Right lung (tissue), 5 donors: Measurements from ENCODE around the gene SH3PXD2B. TPM values are rescaled to one million over a fixed set of nuclear protein-coding genes. Genes with fewer than 3 reads are reported as not detected.

Experiments used
- DNase-seq, 2 donors: peaks; one replicate each; pipeline ENCODE4 v3.0.0-alpha.2; 2013
- polyA plus RNA-seq, 5 donors: library from polyadenylated mRNA; unstranded; fragments of 120-200 nt; gene quantifications; one replicate each; pipeline versions ENCODE4 v1.2.1 to v1.2.3, GENCODE V29; 2013; ENCODE audit warnings: inconsistent platforms in 1 of 5, low replicate concordance in 1 of 5; ENCODE audit not compliant: insufficient read length in 5 of 5, insufficient read depth in 1 of 5

SH3PXD2B gene
- polyA plus RNA-seq, 5 donors, result 32.1 to 43.5 (median 37.5) TPM

- no peak for DNase-seq
These were observed 176.0 kb downstream of the SH3PXD2B start for GRCh38 chr5:172278356-172278755.

GRCh38 chr5:172276214-172276613 is 178.1 kb downstream of the SH3PXD2B start:
- no peak for DNase-seq

Other genes starting within 250 kb of the SH3PXD2B start
- 100 to 1,000 TPM in 2 of 5 donors, 10 to 100 TPM in 3; 79.6 to 117 (median 93.1) TPM for gene UBTD2, start 170.8 kb downstream of the SH3PXD2B start, polyA plus RNA-seq
- gene NEURL1B, start 186.7 kb upstream of the SH3PXD2B start, polyA plus RNA-seq, result 10 to 100 TPM; 22.2 to 32.4 (median 28.7) TPM